Psoas muscle (tissue), 8 donors: ENCODE results near the gene COL25A1. TPM values are rescaled to one million over a fixed set of nuclear protein-coding genes. Genes with fewer than 3 reads are reported as not detected.
A peak's percentile ranks its signal among the peaks of the same experiment; 100 is the strongest.

Experiments
- ATAC-seq, 4 donors: fragments of 200-7000 bp; cut with Tn5 transposase; one replicate each; pipeline ENCODE4 v1.9.1; 2020; ENCODE audit warnings: moderate library complexity in 3 of 4, mild to moderate bottlenecking in 2 of 4
- DNase-seq, 2 donors: peaks; one replicate each; pipeline ENCODE4 v3.0.0-alpha.2; 2020
- H3K27ac ChIP-seq: fragments of 200-600 bp; one replicate; pipeline ENCODE4 v1.8.0; 2022
- H3K27me3 ChIP-seq, 3 donors: fragments of 200-600 bp in 1 of 3; one replicate each; pipeline versions ENCODE4 v1.6.1 to v1.8.0; 2013 to 2022; ENCODE audit warnings: low read length in 2 of 3, mild to moderate bottlenecking in 2 of 3, moderate library complexity in 1 of 3; ENCODE audit not compliant: insufficient read depth in 3 of 3
- H3K36me3 ChIP-seq, 2 donors: fragments of 200-600 bp in 1 of 2; one replicate each; pipeline versions ENCODE4 v1.6.1 to v1.8.0; 2013 to 2022; ENCODE audit warnings: low read depth in 1 of 2, mild to moderate bottlenecking in 1 of 2, moderate library complexity in 1 of 2; ENCODE audit not compliant: insufficient read depth in 1 of 2
- H3K4me1 ChIP-seq: fragments of 200-600 bp; one replicate; pipeline ENCODE4 v1.8.0; 2022
- H3K4me3 ChIP-seq: fragments of 200-600 bp; one replicate; pipeline ENCODE4 v1.8.0; 2022; ENCODE audit warnings: mild to moderate bottlenecking
- H3K9me3 ChIP-seq: fragments of 200-600 bp; one replicate; pipeline ENCODE4 v1.8.0; 2022
- WGBS, 3 donors: extraction: QIAGEN DNeasy Blood & Tissue Kit; methylation state at CpG; one replicate each; pipeline versions ENCODE4 v1.1.6 to v1.1.7; 2013; 5-methylcytosine and 5-hydroxymethylcytosine counted together
- intact Hi-C, 2 donors: fragments of 100-400 bp; cut with DNase I; formaldehyde crosslinking; loops; one replicate each; pipeline versions ENCODE4 v1.11.0 to v1.14.2; 2022
- polyA plus RNA-seq, 3 donors: library from polyadenylated mRNA; stranded (reverse); fragments of 200-250 nt; gene quantifications; one replicate each; pipeline ENCODE4 v1.2.3, GENCODE V29; 2013
- total RNA-seq, 4 donors: library from RNA; stranded (reverse); fragmentation: NEBNext Ultra II Directional in 2 of 4; extraction: Animal tissue kit (Norgen Biotek cat#: 25700) in 2 of 4; gene quantifications; one replicate each; pipeline versions ENCODE4 v1.2.1 to v1.2.4, GENCODE V29; 2021 to 2023
- TF ChIP-seq, protein P1 (sequence below): fragments of 200-600 bp; IDR thresholded peaks from one replicate; pipeline ENCODE4 v1.8.0; 2022; ENCODE audit warnings: antibody characterized with exemption
- donor health status: healthy with polysubstance abuse.
- donor health status: DM: no; HTN: no; CAD: no; lungs with moderate emphysema.
- donor health status: Bipolar disorder and iron deficiency.
- donor health status: healthy.
- donor health status: DM: yes; HTN: yes; CAD: no.
- donor health status: DM: no; HTN: no; CAD: no.
- donor health status: DM: no; HTN: no; CAD: no.
- donor health status: DM: yes; HTN: yes; CAD: no.

The COL25A1 gene
- total and polyA plus RNA-seq, 7 donors, result 0.14 to 1.5 (median 0.36) TPM

DNA sequence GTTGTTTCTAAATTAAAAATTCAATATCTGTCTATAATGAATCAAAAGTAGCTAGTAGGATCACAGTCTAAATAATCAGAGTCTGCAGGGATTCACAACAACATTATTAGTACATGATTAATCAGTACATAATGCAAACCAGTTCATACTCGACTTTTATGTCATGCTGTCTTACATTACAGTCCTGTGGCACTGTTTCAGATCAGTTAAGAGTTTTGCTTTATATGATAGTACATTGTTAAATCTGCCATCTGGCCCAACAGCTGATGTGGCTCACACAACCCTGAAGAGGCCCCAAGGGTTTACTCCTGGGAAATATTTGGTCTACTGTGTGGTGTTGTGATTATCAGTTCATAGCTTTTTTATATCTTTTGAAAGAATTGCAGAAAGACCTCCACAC is 292.5 kb downstream of the COL25A1 start:
- peaks cover 12% of the 10 kb centered on the region for H3K4me1 ChIP-seq
- no peaks in the 10 kb centered on the region for H3K9me3 ChIP-seq
- H3K4me3 ChIP-seq, result no peak overlapping the region
- TF ChIP-seq, protein P1, sequence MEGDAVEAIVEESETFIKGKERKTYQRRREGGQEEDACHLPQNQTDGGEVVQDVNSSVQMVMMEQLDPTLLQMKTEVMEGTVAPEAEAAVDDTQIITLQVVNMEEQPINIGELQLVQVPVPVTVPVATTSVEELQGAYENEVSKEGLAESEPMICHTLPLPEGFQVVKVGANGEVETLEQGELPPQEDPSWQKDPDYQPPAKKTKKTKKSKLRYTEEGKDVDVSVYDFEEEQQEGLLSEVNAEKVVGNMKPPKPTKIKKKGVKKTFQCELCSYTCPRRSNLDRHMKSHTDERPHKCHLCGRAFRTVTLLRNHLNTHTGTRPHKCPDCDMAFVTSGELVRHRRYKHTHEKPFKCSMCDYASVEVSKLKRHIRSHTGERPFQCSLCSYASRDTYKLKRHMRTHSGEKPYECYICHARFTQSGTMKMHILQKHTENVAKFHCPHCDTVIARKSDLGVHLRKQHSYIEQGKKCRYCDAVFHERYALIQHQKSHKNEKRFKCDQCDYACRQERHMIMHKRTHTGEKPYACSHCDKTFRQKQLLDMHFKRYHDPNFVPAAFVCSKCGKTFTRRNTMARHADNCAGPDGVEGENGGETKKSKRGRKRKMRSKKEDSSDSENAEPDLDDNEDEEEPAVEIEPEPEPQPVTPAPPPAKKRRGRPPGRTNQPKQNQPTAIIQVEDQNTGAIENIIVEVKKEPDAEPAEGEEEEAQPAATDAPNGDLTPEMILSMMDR, result no peak
- peak overlapping the region; percentile 5 for H3K27ac ChIP-seq
- no peak for DNase-seq
- WGBS, 3 donors, result 6 to 9% (median 9%) methylated on average over 1 of the region's 1 CpG
- no peaks in the 10 kb centered on the region for H3K36me3 ChIP-seq
- no peaks in the 10 kb centered on the region for H3K27me3 ChIP-seq
- intact Hi-C loops, result no loop called here
- peak; percentile 58 to 95 (median 88) for ATAC-seq

DNA sequence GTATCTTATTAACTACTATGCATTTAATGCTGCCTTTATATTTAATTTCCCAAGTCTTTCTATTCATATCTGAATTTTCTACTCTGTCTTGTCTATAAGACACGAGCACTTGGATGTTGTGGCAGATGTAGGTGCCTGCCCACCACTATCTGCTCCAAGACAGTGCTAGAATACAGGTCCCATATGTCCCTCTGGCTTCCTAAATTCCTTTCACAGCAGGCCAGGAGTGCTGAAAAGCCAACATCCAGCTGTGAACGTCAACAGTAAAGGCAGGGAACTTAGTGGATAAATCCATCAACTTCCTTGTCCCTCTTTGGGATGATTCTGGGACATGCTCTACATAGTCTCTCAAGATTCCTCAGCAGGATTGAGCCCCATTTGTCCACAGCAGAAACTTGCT is 294.5 kb downstream of the COL25A1 start:
- no peak for ATAC-seq
- no peaks in the 10 kb centered on the region for H3K9me3 ChIP-seq
- intact Hi-C loops, result no loop called here
- WGBS, 3 donors, result 76 to 90% (median 83%) methylated on average over 2 of the region's 2 CpGs
- no peak for DNase-seq
- H3K4me3 ChIP-seq, result no peak overlapping the region
- no peak overlapping the region for H3K27ac ChIP-seq
- H3K4me1 ChIP-seq, result peaks cover 12% of the 10 kb centered on the region
- no peaks in the 10 kb centered on the region for H3K27me3 ChIP-seq
- TF ChIP-seq, protein P1, result no peak
- H3K36me3 ChIP-seq, result no peaks in the 10 kb centered on the region

DNA sequence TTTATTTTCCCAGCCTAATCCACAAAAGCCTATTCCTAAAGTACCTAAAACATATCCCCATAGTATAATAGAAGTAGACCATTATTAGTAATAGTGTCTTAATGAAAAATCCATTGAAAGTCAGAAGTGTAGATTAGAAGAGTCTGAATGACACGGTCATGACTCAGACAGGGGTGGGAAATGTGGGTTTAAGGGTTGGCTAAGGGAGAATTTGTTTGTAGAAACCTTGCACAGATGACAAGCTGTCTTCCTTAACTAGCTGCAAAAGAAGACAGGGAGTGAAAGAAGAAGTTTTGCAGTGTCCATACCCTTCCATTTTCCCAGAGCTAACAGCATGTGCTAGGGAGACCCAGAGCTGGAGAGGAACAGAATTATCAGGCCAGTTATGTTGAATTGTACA is 296.9 kb downstream of the COL25A1 start:
- WGBS, 3 donors, result 90 to 92% (median 92%) methylated on average over 1 of the region's 1 CpG

DNA sequence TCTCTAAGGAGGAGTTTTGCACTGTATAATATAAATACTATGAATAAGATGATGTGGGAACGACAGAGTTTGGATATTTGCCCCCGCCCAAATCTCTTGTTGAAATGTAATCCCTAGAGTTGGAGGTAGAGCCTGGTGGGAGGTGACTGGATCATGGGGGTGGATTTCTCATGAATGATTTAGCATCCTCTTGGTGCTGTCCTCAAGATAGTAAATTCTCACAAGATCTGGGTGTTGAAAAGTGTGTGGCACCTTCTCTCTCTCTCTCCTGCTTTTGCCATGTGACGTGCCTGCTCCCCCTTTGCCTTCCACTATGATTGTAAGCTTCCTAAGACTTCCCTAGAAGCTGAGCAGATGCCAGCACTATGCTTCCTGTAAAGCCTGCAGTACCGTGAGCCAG is 298.0 kb downstream of the COL25A1 start:
- intact Hi-C loops, result no loop called here

More for the DNA sequence above, 296.9 kb downstream of the COL25A1 start:
- Histone ChIP-seq H3K36me3 (no peaks in the 10 kb centered on the region), H3K27ac (no peak overlapping the region), H3K4me1 (peaks cover 3% of the 10 kb centered on the region), H3K27me3 (no peaks in the 10 kb centered on the region), H3K9me3 (no peaks in the 10 kb centered on the region), H3K4me3 (no peak overlapping the region)
- intact Hi-C loops, result no loop called here
- DNase-seq, result no peak
- TF ChIP-seq, protein P1, result no peak
- ATAC-seq, result no peak

DNA sequence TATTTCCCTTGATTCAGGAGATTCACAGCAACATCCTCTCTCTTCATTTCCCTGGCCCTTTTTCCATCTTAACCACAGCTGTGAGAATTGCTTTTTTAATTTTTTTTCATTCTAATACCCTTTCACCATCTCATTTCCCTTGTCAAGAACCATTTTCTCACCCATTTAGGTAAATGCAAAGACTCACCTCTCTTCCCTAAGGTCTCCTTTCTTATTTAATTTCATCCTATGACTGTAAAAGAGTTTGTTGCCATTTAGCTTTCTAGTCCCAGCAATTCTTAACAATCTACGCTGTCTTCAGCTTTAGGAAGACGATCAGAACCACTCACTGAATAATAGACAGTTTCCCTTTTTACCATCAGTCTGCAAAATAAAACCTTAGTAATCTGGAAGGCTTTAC is 298.5 kb downstream of the COL25A1 start:
- no peak for ATAC-seq
- Histone ChIP-seq H3K4me3 (no peak overlapping the region), H3K4me1 (no peaks in the 10 kb centered on the region), H3K27me3 (no peaks in the 10 kb centered on the region), H3K36me3 (no peaks in the 10 kb centered on the region), H3K27ac (no peak overlapping the region), H3K9me3 (no peaks in the 10 kb centered on the region)
- no peak for DNase-seq
- 85 to 89% (median 89%) methylated on average over 2 of the region's 2 CpGs for WGBS, 3 donors
- intact Hi-C loops, result no loop called here
- TF ChIP-seq, protein P1, result no peak

More for the DNA sequence above, 298.0 kb downstream of the COL25A1 start:
- H3K4me3 ChIP-seq, result no peak overlapping the region
- TF ChIP-seq, protein P1, result no peak
- H3K36me3 ChIP-seq, result no peaks in the 10 kb centered on the region
- H3K4me1 ChIP-seq, result no peaks in the 10 kb centered on the region
- DNase-seq (no peak), ATAC-seq (no peak)
- no peaks in the 10 kb centered on the region for H3K27me3 ChIP-seq
- WGBS, 3 donors, result 44 to 67% (median 51%) methylated on average over 4 of the region's 4 CpGs
- H3K9me3 ChIP-seq, result no peaks in the 10 kb centered on the region
- no peak overlapping the region for H3K27ac ChIP-seq
